Neural cell (in vitro differentiated cells): ENCODE results near the gene PLCE1. TPM values are rescaled to one million over a fixed set of nuclear protein-coding genes. Genes with fewer than 3 reads are reported as not detected.

Experiments used
- H2AFZ ChIP-seq: fragments of 200-600, 300-800 bp; sonication (generic), shearing (Covaris generic); 2 replicates; pipeline ENCODE4 v1.6.0; 2014; ENCODE audit warnings: low read depth, mild to moderate bottlenecking, antibody characterized with exemption, low read length, moderate library complexity
- H3F3A ChIP-seq: fragments of 200-600 bp; shearing (Covaris generic); 2 replicates; pipeline ENCODE4 v1.6.1; 2016; ENCODE audit warnings: mild to moderate bottlenecking, moderate library complexity, mixed read lengths, antibody characterized with exemption, low read length; ENCODE audit not compliant: insufficient read depth, poor library complexity, severe bottlenecking
- H3K27ac ChIP-seq: fragments of 200-600, 300-800 bp; sonication (generic), shearing (Covaris generic); 2 replicates; pipeline ENCODE4 v1.5.1; 2014; ENCODE audit warnings: mild to moderate bottlenecking, low read length, moderate library complexity
- H3K27me3 ChIP-seq: fragments of 300-800, 200-600 bp; sonication (generic), shearing (Covaris generic); 2 replicates; pipeline ENCODE4 v1.6.0; 2014; ENCODE audit warnings: mild to moderate bottlenecking, low read depth, low read length, moderate library complexity; ENCODE audit not compliant: insufficient read depth
- H3K36me3 ChIP-seq: fragments of 300-800, 200-600 bp; sonication (generic), shearing (Covaris generic); 2 replicates; pipeline ENCODE4 v1.5.1; 2014; ENCODE audit warnings: mild to moderate bottlenecking, antibody characterized with exemption, low read length, moderate library complexity; ENCODE audit not compliant: insufficient read depth
- H3K4me2 ChIP-seq: fragments of 300-800, 200-600 bp; sonication (generic), shearing (Covaris generic); 2 replicates; pipeline ENCODE4 v1.6.0; 2014; ENCODE audit warnings: mild to moderate bottlenecking, low read length
- H3K4me3 ChIP-seq: fragments of 300-800, 200-600 bp; sonication (generic), shearing (Covaris generic); 2 replicates; pipeline ENCODE4 v1.5.1; 2014; ENCODE audit warnings: mild to moderate bottlenecking, low read length, moderate library complexity
- H3K79me2 ChIP-seq: fragments of 200-600 bp; shearing (Covaris generic); replicated peaks from 2 replicates; pipeline ENCODE4 v1.6.0; 2014; ENCODE audit warnings: mild to moderate bottlenecking, low read length, moderate library complexity; ENCODE audit not compliant: insufficient read depth
- H3K9ac ChIP-seq: fragments of 300-800, 200-600 bp; sonication (generic), shearing (Covaris generic); 2 replicates; pipeline ENCODE4 v1.6.1; 2016; ENCODE audit warnings: mild to moderate bottlenecking, low read length, mixed read lengths
- H3K9me2 ChIP-seq: fragments of 200-600 bp; shearing (Covaris generic); 2 replicates; pipeline ENCODE4 v1.6.1; 2016; ENCODE audit warnings: mild to moderate bottlenecking, low read length, mixed read lengths; ENCODE audit not compliant: insufficient read depth
- H3K9me3 ChIP-seq: fragments of 200-600, 300-800 bp; sonication (generic), shearing (Covaris generic); 2 replicates; pipeline ENCODE4 v1.6.1; 2016; ENCODE audit warnings: mild to moderate bottlenecking, mixed run types, low read length, moderate library complexity, mixed read lengths
- H4K20me1 ChIP-seq: fragments of 200-600 bp; shearing (Covaris generic); 2 replicates; pipeline ENCODE4 v1.6.1; 2016; ENCODE audit warnings: mild to moderate bottlenecking, mixed run types; ENCODE audit not compliant: insufficient read depth
- CTCF ChIP-seq: fragments of 450-650 bp; IDR thresholded peaks from 2 replicates; pipeline ENCODE4 v1.5.1; 2014; ENCODE audit warnings: antibody characterized with exemption, mild to moderate bottlenecking, moderate library complexity; ENCODE audit not compliant: poor library complexity, severe bottlenecking
- EP300 ChIP-seq: fragments of 450-650 bp; conservative IDR thresholded peaks from 2 replicates; pipeline ENCODE4 v1.6.1; 2014; ENCODE audit warnings: antibody characterized with exemption, mild to moderate bottlenecking, moderate library complexity; ENCODE audit not compliant: poor library complexity, severe bottlenecking
- EZH2 ChIP-seq: fragments of 200-600, 300-800 bp; shearing (Covaris generic), sonication (generic); IDR thresholded peaks from 2 replicates; pipeline ENCODE4 v1.6.1; 2014; ENCODE audit warnings: antibody characterized with exemption, low read length, borderline replicate concordance, mild to moderate bottlenecking; ENCODE audit not compliant: insufficient read depth, poor library complexity, severe bottlenecking
- MXI1 ChIP-seq: fragments of 450-650 bp; conservative IDR thresholded peaks from 2 replicates; pipeline ENCODE4 v1.6.1; 2014; ENCODE audit warnings: antibody characterized with exemption, mild to moderate bottlenecking; ENCODE audit not compliant: poor library complexity, severe bottlenecking
- POLR2AphosphoS5 ChIP-seq: IDR thresholded peaks from 2 replicates; pipeline ENCODE4 v1.6.1; 2012
- RAD21 ChIP-seq: fragments of 450-650 bp; conservative IDR thresholded peaks from 2 replicates; pipeline ENCODE4 v1.6.1; 2014; ENCODE audit warnings: antibody characterized with exemption, mild to moderate bottlenecking, moderate library complexity
- REST ChIP-seq: IDR thresholded peaks from 2 replicates; pipeline ENCODE4 v1.6.1; 2012; ENCODE audit warnings: borderline replicate concordance
- SMC3 ChIP-seq: fragments of 450-650 bp; conservative IDR thresholded peaks from 2 replicates; pipeline ENCODE4 v1.6.1; 2014; ENCODE audit warnings: antibody characterized with exemption, mild to moderate bottlenecking, moderate library complexity; ENCODE audit not compliant: poor library complexity
- TAF1 ChIP-seq: IDR thresholded peaks from 2 replicates; pipeline ENCODE4 v1.6.1; 2012; ENCODE audit warnings: low read depth
- polyA plus RNA-seq: library from polyadenylated mRNA; depleted of rRNA; stranded (reverse); fragments of >200 nt; gene quantifications from 2 replicates; pipeline ENCODE4 v1.2.3, GENCODE V29; 2014

PLCE1 gene
- polyA plus RNA-seq, 1 donor from 2014 or later = 0.22 TPM

- Histone ChIP-seq H3K36me3 (no peaks in the 10 kb centered on the region), H4K20me1 (no peaks in the 10 kb centered on the region), H3F3A (no peaks in the 10 kb centered on the region), H3K79me2 (no peaks in the 10 kb centered on the region), H3K4me2 (no peak overlapping the region), H3K9me3 (no peaks in the 10 kb centered on the region), H3K27me3 (peaks cover 15% of the 10 kb centered on the region), H3K4me3 (no peak overlapping the region), H2AFZ (no peak overlapping the region), H3K27ac (no peak overlapping the region), H3K9ac (no peak overlapping the region), H3K9me2 (no peaks in the 10 kb centered on the region)
- no peak for TF ChIP-seq REST
- TF ChIP-seq EZH2 = no peak
- TF ChIP-seq TAF1 = no peak
- TF ChIP-seq MXI1 = no peak
- TF ChIP-seq POLR2AphosphoS5 = no peak
- TF ChIP-seq RAD21 = no peak
- TF ChIP-seq SMC3 = no peak
- TF ChIP-seq EP300 = no peak
- no peak for TF ChIP-seq CTCF
Observed at GRCh38 chr10:93995182-93995581, 1.5 kb downstream of the PLCE1 start.

GRCh38 chr10:93995598-93996271 lies 2.0 kb downstream of the PLCE1 start:
- H3K4me3 ChIP-seq = no peak overlapping the region
- H2AFZ ChIP-seq = no peak overlapping the region
- no peaks in the 10 kb centered on the region for H3K36me3 ChIP-seq
- H3K4me2 ChIP-seq = no peak overlapping the region
- no peaks in the 10 kb centered on the region for H3K9me2 ChIP-seq
- H3K79me2 ChIP-seq = no peaks in the 10 kb centered on the region
- H3K9ac ChIP-seq = no peak overlapping the region
- H3K9me3 ChIP-seq = no peaks in the 10 kb centered on the region
- no peaks in the 10 kb centered on the region for H4K20me1 ChIP-seq
- H3F3A ChIP-seq = no peaks in the 10 kb centered on the region
- no peak overlapping the region for H3K27ac ChIP-seq
- TF ChIP-seq REST (no peak), EP300 (no peak), CTCF (no peak), POLR2AphosphoS5 (no peak), MXI1 (no peak), RAD21 (no peak), TAF1 (no peak), EZH2 (no peak), SMC3 (no peak)
- H3K27me3 ChIP-seq = peaks cover 15% of the 10 kb centered on the region
